IMR-90 (cell line): Measurements from ENCODE around the gene PRSS21.

Experiments used
- CEBPB ChIP-seq: IDR thresholded peaks from 2 replicates; pipeline ENCODE4 v1.6.1; 2012; ENCODE audit warnings: low read depth, low read length, improper control_type of control experiment
- CHD1 ChIP-seq: IDR thresholded peaks from 2 replicates; pipeline ENCODE4 v1.6.1; 2012; ENCODE audit warnings: low read depth, low read length, improper control_type of control experiment
- RAD21 ChIP-seq: IDR thresholded peaks from 2 replicates; pipeline ENCODE4 v1.6.1; 2012; ENCODE audit warnings: low read length, improper control_type of control experiment
- RCOR1 ChIP-seq: IDR thresholded peaks from 2 replicates; pipeline ENCODE4 v1.6.1; 2012; ENCODE audit warnings: mild to moderate bottlenecking, low read length, improper control_type of control experiment; ENCODE audit not compliant: insufficient replicate concordance
- SMC3 ChIP-seq: fragments of 150-350 bp; IDR thresholded peaks from 2 replicates; pipeline ENCODE4 v1.6.1; 2016; ENCODE audit warnings: low read depth, mild to moderate bottlenecking, antibody characterized with exemption, low read length, moderate library complexity
- TF ChIP-seq, protein P1 (sequence below): conservative IDR thresholded peaks from 2 replicates; pipeline ENCODE4 v1.5.1; 2012; ENCODE audit warnings: mild to moderate bottlenecking, low read depth, low read length, improper control_type of control experiment

DNA sequence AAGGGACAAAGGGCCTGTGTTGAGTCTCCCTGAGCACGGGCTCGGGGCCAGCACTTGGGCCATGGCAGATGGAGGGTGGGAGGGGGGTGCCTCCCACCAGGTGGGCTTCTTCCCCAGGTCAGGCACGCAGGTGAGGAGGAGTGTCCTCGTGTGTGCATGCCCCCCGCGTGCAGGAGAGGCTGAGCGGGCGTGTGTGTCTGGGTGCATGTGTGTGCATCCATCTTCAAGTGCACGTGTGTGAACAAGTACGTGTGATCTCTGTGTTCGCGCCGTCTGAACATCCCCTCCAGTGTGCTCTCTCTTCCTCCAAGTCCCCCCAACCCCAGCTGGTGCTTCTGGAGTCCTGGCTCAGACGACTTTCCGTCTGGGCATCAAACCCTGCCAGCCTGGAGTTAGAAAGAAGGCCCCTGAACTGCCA is 10.3 kb downstream of the PRSS21 start:
- no peak for TF ChIP-seq RCOR1
- no peak for TF ChIP-seq CHD1
- no peak for TF ChIP-seq RAD21
- TF ChIP-seq, protein P1, sequence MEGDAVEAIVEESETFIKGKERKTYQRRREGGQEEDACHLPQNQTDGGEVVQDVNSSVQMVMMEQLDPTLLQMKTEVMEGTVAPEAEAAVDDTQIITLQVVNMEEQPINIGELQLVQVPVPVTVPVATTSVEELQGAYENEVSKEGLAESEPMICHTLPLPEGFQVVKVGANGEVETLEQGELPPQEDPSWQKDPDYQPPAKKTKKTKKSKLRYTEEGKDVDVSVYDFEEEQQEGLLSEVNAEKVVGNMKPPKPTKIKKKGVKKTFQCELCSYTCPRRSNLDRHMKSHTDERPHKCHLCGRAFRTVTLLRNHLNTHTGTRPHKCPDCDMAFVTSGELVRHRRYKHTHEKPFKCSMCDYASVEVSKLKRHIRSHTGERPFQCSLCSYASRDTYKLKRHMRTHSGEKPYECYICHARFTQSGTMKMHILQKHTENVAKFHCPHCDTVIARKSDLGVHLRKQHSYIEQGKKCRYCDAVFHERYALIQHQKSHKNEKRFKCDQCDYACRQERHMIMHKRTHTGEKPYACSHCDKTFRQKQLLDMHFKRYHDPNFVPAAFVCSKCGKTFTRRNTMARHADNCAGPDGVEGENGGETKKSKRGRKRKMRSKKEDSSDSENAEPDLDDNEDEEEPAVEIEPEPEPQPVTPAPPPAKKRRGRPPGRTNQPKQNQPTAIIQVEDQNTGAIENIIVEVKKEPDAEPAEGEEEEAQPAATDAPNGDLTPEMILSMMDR = no peak
- TF ChIP-seq SMC3 = no peak
- no peak for TF ChIP-seq CEBPB
